GM18499 (cell line): ENCODE results near the gene ZDHHC4.

Source experiments
- ATAC-seq: cut with Tn5 transposase; IDR thresholded peaks from one replicate; pipeline ENCODE4 v1.9.1; 2021; ENCODE audit warnings: moderate number of reproducible peaks; ENCODE audit not compliant: insufficient read depth, unreplicated experiment

The ZDHHC4 gene

GRCh38 chr7:6600093-6600492 lies 22.8 kb downstream of the ZDHHC4 start:
- ATAC-seq, result no peak

GRCh38 chr7:6604458-6604857 lies 27.2 kb downstream of the ZDHHC4 start:
- no peak for ATAC-seq

GRCh38 chr7:6606866-6607583 lies 29.8 kb downstream of the ZDHHC4 start:
- no peak for ATAC-seq

- no peak for ATAC-seq
Observed at GRCh38 chr7:6607651-6608051, 30.4 kb downstream of the ZDHHC4 start.

GRCh38 chr7:6608081-6608480 lies 30.8 kb downstream of the ZDHHC4 start:
- ATAC-seq, result no peak

- no peak for ATAC-seq
Observed at GRCh38 chr7:6608794-6609193, 31.5 kb downstream of the ZDHHC4 start.

- ATAC-seq, result no peak
Observed at GRCh38 chr7:6612819-6613218, 35.6 kb downstream of the ZDHHC4 start.

- no peak for ATAC-seq
Observed at GRCh38 chr7:6613706-6614105, 36.5 kb downstream of the ZDHHC4 start.

- ATAC-seq, result no peak
Observed at GRCh38 chr7:6614953-6615722, 37.9 kb downstream of the ZDHHC4 start, which contains the start of gene ZNF853. TSS of gene ZNF853 (plus strand) at chr7:6615610. CDS start at chr7:6616175, 565 bp downstream.

GRCh38 chr7:6615723-6616555 lies 38.7 kb downstream of the ZDHHC4 start:
- no peak for ATAC-seq

- no peak for ATAC-seq
Observed at GRCh38 chr7:6616854-6617643, 39.8 kb downstream of the ZDHHC4 start.

- no peak for ATAC-seq
Observed at GRCh38 chr7:6618621-6619020, 41.4 kb downstream of the ZDHHC4 start.

- no peak for ATAC-seq
Observed at GRCh38 chr7:6619961-6620360, 42.7 kb downstream of the ZDHHC4 start.

- ATAC-seq, result no peak
Observed at GRCh38 chr7:6621195-6622133, 44.2 kb downstream of the ZDHHC4 start.

GRCh38 chr7:6622134-6622710 lies 45.0 kb downstream of the ZDHHC4 start:
- no peak for ATAC-seq

GRCh38 chr7:6623589-6624245 lies 46.5 kb downstream of the ZDHHC4 start:
- no peak for ATAC-seq

GRCh38 chr7:6624246-6624611 lies 47.0 kb downstream of the ZDHHC4 start:
- no peak for ATAC-seq

- no peak for ATAC-seq
Observed at GRCh38 chr7:6628045-6628444, 50.8 kb downstream of the ZDHHC4 start.
